ENCODE results near the gene AZI2.
A peak's percentile ranks its signal among the peaks of the same experiment; 100 is the strongest.

The AZI2 gene

DNA sequence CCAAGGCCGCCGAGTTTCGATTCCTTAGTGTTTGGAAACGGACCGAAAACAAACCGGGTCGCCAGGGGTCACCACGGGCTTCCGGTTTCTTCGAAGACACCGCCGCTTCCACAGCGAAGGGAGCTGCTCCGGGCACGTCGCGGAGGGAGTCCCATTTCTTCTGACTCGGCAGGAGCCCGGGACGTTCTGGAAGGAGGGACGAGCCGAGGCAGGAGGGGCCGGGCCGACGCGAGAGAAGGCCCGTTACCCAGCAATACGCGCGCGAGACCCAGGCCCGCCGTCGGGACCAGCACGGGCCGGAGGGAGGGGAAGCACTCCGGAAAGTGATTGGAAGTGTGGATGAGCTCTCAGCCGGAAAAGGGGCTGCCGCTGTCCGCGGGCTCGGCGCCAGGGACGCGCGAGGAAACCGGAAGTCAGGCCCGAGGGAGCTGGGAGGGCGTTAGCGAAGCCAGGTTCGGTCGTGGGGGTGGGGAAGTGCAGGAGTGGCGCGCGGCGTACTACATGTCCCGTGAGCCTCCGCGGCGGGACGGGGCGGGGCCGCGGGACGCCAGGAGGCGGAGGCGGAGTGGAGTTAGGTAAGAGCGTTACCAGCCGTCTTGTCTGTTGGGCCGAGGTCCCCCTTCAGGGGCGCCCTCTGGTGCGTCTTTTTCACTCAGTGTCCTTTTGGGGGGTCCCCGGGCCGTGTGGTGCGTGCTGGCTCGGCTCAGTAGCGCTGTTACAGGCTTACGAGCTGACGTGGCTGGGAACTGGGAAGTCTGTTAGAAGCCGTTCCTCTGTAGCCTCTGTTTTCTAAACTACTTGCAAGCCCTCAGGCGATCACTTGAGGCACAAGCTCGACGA is at the start of gene AZI2, which contains the start of gene ZCWPW2 (continued):
- TF ChIP-seq, protein P1, sequence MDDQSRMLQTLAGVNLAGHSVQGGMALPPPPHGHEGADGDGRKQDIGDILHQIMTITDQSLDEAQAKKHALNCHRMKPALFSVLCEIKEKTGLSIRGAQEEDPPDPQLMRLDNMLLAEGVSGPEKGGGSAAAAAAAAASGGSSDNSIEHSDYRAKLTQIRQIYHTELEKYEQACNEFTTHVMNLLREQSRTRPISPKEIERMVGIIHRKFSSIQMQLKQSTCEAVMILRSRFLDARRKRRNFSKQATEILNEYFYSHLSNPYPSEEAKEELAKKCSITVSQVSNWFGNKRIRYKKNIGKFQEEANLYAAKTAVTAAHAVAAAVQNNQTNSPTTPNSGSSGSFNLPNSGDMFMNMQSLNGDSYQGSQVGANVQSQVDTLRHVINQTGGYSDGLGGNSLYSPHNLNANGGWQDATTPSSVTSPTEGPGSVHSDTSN (CRISPR knock-in tag; IDR thresholded peaks at IDR 0.05) = peak; percentile 19; the same call in 1 of the 2 replicates
- TF ChIP-seq BCL6B (tag by site-specific recombination; IDR thresholded peaks at IDR 0.05) (no peak), ZNF174 (tag by site-specific recombination; IDR thresholded peaks at IDR 0.05) (no peak), ZNF341 (tag by site-specific recombination; IDR thresholded peaks at IDR 0.05; ENCODE audit: low read depth) (peak; percentile 89), ZNF292 (tag by site-specific recombination; IDR thresholded peaks at IDR 0.05; ENCODE audit: borderline replicate concordance, low read depth) (no peak), ZNF701 (tag by site-specific recombination; IDR thresholded peaks at IDR 0.05) (no peak), SCRT1 (tag by site-specific recombination; IDR thresholded peaks at IDR 0.05; ENCODE audit: borderline replicate concordance) (no peak), ZNF558 (tag by site-specific recombination; IDR thresholded peaks at IDR 0.05) (no peak), ZNF707 (tag by site-specific recombination; IDR thresholded peaks at IDR 0.05) (no peak), ZNF175 (tag by site-specific recombination; IDR thresholded peaks at IDR 0.05) (no peak), ZNF266 (tag by site-specific recombination; IDR thresholded peaks at IDR 0.05; ENCODE audit: low read depth) (no peak), ZBTB26 (tag by site-specific recombination; optimal IDR thresholded peaks at IDR 0.05) (peak; percentile 98), ZNF394 (tag by site-specific recombination; IDR thresholded peaks at IDR 0.05; ENCODE audit: borderline replicate concordance) (peak; percentile 61), ZNF248 (tag by site-specific recombination; IDR thresholded peaks at IDR 0.05) (no peak), ZNF76 (tag by site-specific recombination; IDR thresholded peaks at IDR 0.05; ENCODE audit: borderline replicate concordance, low read depth) (peak; percentile 94), REST (tag by site-specific recombination; IDR thresholded peaks at IDR 0.05) (peak; percentile 96), ZNF704 (tag by site-specific recombination; IDR thresholded peaks at IDR 0.05) (no peak), ZNF221 (tag by site-specific recombination; IDR thresholded peaks at IDR 0.05; ENCODE audit: borderline replicate concordance) (no peak), ZSCAN16 (tag by site-specific recombination; IDR thresholded peaks at IDR 0.05) (no peak), GLIS2 (tag by site-specific recombination; IDR thresholded peaks at IDR 0.05) (peak; percentile 85), OSR2 (tag by site-specific recombination; IDR thresholded peaks at IDR 0.05) (no peak), AEBP2 (tag by site-specific recombination; IDR thresholded peaks at IDR 0.05; ENCODE audit: borderline replicate concordance) (no peak), ZNF423 (tag by site-specific recombination; IDR thresholded peaks at IDR 0.05) (no peak), ZIC2 (tag by site-specific recombination; IDR thresholded peaks at IDR 0.05) (no peak), ZNF202 (tag by site-specific recombination; IDR thresholded peaks at IDR 0.05; ENCODE audit: borderline replicate concordance) (no peak), ZNF398 (tag by site-specific recombination; IDR thresholded peaks at IDR 0.05) (no peak)
- TF ChIP-seq, protein P2, sequence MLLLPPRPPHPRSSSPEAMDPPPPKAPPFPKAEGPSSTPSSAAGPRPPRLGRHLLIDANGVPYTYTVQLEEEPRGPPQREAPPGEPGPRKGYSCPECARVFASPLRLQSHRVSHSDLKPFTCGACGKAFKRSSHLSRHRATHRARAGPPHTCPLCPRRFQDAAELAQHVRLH (tag by site-specific recombination; IDR thresholded peaks at IDR 0.05) = no peak
